GM19463 (cell line): Measurements from ENCODE around the gene COL4A2.
"Not testable (repeated sequence)": the region's sequence is repeated elsewhere in the genome, so short reads cannot be mapped to it uniquely, and the experiment has no call there.

ENCODE experiments used
- ATAC-seq: cut with Tn5 transposase; IDR thresholded peaks from one replicate; pipeline ENCODE4 v1.9.1; 2021; ENCODE audit warnings: mild to moderate bottlenecking, moderate library complexity; ENCODE audit not compliant: unreplicated experiment

COL4A2 gene

GRCh38 chr13:110484290-110485048 lies 177.4 kb downstream of the COL4A2 start:
- ATAC-seq = no peak

- ATAC-seq = no peak
These were observed 178.5 kb downstream of the COL4A2 start for GRCh38 chr13:110485604-110486003.

- no peak for ATAC-seq
These were observed 179.1 kb downstream of the COL4A2 start for GRCh38 chr13:110486061-110486715.

GRCh38 chr13:110486880-110487279 lies 179.8 kb downstream of the COL4A2 start:
- not testable (repeated sequence) for ATAC-seq

GRCh38 chr13:110490009-110490770 lies 183.1 kb downstream of the COL4A2 start:
- no peak for ATAC-seq

- no peak for ATAC-seq
These were observed 185.0 kb downstream of the COL4A2 start for GRCh38 chr13:110491869-110492678.

GRCh38 chr13:110492679-110493593 lies 185.9 kb downstream of the COL4A2 start:
- ATAC-seq = no peak

- ATAC-seq = no peak
These were observed 186.5 kb downstream of the COL4A2 start for GRCh38 chr13:110493613-110494012.

GRCh38 chr13:110495376-110495775 lies 188.3 kb downstream of the COL4A2 start:
- no peak for ATAC-seq

- no peak for ATAC-seq
These were observed 188.8 kb downstream of the COL4A2 start for GRCh38 chr13:110495881-110496280.

- no peak for ATAC-seq
These were observed 189.2 kb downstream of the COL4A2 start for GRCh38 chr13:110496281-110496680.

GRCh38 chr13:110497003-110497402 lies 189.9 kb downstream of the COL4A2 start:
- no peak for ATAC-seq

- ATAC-seq = not testable (repeated sequence)
These were observed 190.8 kb downstream of the COL4A2 start for GRCh38 chr13:110497896-110498295.

- no peak for ATAC-seq
These were observed 191.2 kb downstream of the COL4A2 start for GRCh38 chr13:110498327-110498726.

GRCh38 chr13:110498765-110499164 lies 191.7 kb downstream of the COL4A2 start:
- ATAC-seq = no peak

- ATAC-seq = no peak
These were observed 192.7 kb downstream of the COL4A2 start for GRCh38 chr13:110499621-110500281.

- ATAC-seq = no peak
These were observed 193.3 kb downstream of the COL4A2 start for GRCh38 chr13:110500341-110500740.

- ATAC-seq = no peak
These were observed 194.1 kb downstream of the COL4A2 start for GRCh38 chr13:110501188-110501587.
